PFSK-1 (cell line): ENCODE results near the gene FARP2.

Experiments used
- FOXP2 ChIP-seq: optimal IDR thresholded peaks from 2 replicates; pipeline ENCODE3; 2011; ENCODE audit warnings: borderline replicate concordance, control low read depth, inconsistent platforms; ENCODE audit not compliant: insufficient read depth; ENCODE audit errors: extremely low read length, extremely low read depth
- POLR2AphosphoS5 ChIP-seq: IDR thresholded peaks from 2 replicates; pipeline ENCODE4 v1.6.1; 2012; ENCODE audit warnings: low read depth, mild to moderate bottlenecking, control low read depth, low read length, moderate library complexity
- REST ChIP-seq, 2 experiments: IDR thresholded peaks; 2 replicates each; pipeline versions ENCODE4 v1.6.1 to v1.8.0; 2011 to 2012; ENCODE audit warnings: low read depth in 2 of 2, low read length in 2 of 2, control low read depth in 1 of 2, inconsistent platforms in 1 of 2, mild to moderate bottlenecking in 1 of 2, moderate library complexity in 1 of 2; ENCODE audit not compliant: insufficient read depth in 1 of 2
- SIN3A ChIP-seq: IDR thresholded peaks from 2 replicates; pipeline ENCODE4 v1.6.1; 2012; ENCODE audit warnings: mild to moderate bottlenecking, low read length, moderate library complexity, borderline replicate concordance; ENCODE audit not compliant: insufficient read depth
- TAF1 ChIP-seq: IDR thresholded peaks from 2 replicates; pipeline ENCODE4 v1.6.1; 2012; ENCODE audit warnings: low read length, control low read depth, borderline replicate concordance; ENCODE audit not compliant: insufficient read depth

FARP2 gene

GRCh38 chr2:241489733-241490680, 133.9 kb downstream of the FARP2 start:
- no peak for TF ChIP-seq TAF1
- no peak for TF ChIP-seq POLR2AphosphoS5
- no peak for TF ChIP-seq REST (IDR thresholded peaks at IDR 0.05; ENCODE audit: insufficient read depth in 1 of 2, low read depth in 2 of 2, low read length in 2 of 2)
- no peak for TF ChIP-seq FOXP2
- no peak for TF ChIP-seq SIN3A

GRCh38 chr2:241490825-241491506, 134.9 kb downstream of the FARP2 start:
- 0 out of 2 replicates have a peak, but pooled peaks have one; percentile 16 for TF ChIP-seq POLR2AphosphoS5
- TF ChIP-seq REST (IDR thresholded peaks at IDR 0.05; ENCODE audit: insufficient read depth in 1 of 2, low read depth in 2 of 2, low read length in 2 of 2), result no peak

GRCh38 chr2:241491549-241492173, 135.6 kb downstream of the FARP2 start:
- TF ChIP-seq SIN3A, result no peak
- TF ChIP-seq TAF1, result no peak
- no peak for TF ChIP-seq POLR2AphosphoS5
- no peak for TF ChIP-seq FOXP2
- no peak for TF ChIP-seq REST (IDR thresholded peaks at IDR 0.05; ENCODE audit: insufficient read depth in 1 of 2, low read depth in 2 of 2, low read length in 2 of 2)

- TF ChIP-seq TAF1, result no peak
- TF ChIP-seq POLR2AphosphoS5, result no peak
- no peak for TF ChIP-seq SIN3A
- no peak for TF ChIP-seq REST (IDR thresholded peaks at IDR 0.05; ENCODE audit: insufficient read depth in 1 of 2, low read depth in 2 of 2, low read length in 2 of 2)
- TF ChIP-seq FOXP2, result no peak
Observed at GRCh38 chr2:241492174-241492565, 136.1 kb downstream of the FARP2 start.
